Heart right ventricle (tissue), 16 donors: ENCODE results near the gene GFM2. TPM values are rescaled to one million over a fixed set of nuclear protein-coding genes. Genes with fewer than 3 reads are reported as not detected.
"Not testable (repeated sequence)": the region's sequence is repeated elsewhere in the genome, so short reads cannot be mapped to it uniquely, and the experiment has no call there.

Experiments used
- ATAC-seq, 8 donors: fragments of 200-7000 bp; cut with Tn5 transposase; one replicate each; pipeline ENCODE4 v1.9.1; 2020; ENCODE audit warnings: mild to moderate bottlenecking in 8 of 8, moderate library complexity in 8 of 8, moderate number of reproducible peaks in 1 of 8
- DNase-seq, 2 donors: peaks; one replicate each; pipeline ENCODE4 v3.0.0-alpha.2; 2020
- H3K27ac ChIP-seq, 10 donors: fragments of 200-600 bp; sonication (generic) in 2 of 10; one replicate each; pipeline versions ENCODE4 v1.5.0 to v1.8.0; 2020 to 2022; ENCODE audit warnings: mild to moderate bottlenecking in 3 of 10
- H3K27me3 ChIP-seq, 7 donors: fragments of 200-600 bp; one replicate each; pipeline ENCODE4 v1.8.0; 2021 to 2022; ENCODE audit warnings: mild to moderate bottlenecking in 2 of 7
- H3K36me3 ChIP-seq, 9 donors: fragments of 200-600 bp; sonication (generic) in 1 of 9; one replicate each; pipeline versions ENCODE4 v1.5.0 to v1.8.0; 2020 to 2022; ENCODE audit warnings: mild to moderate bottlenecking in 2 of 9
- H3K4me1 ChIP-seq, 9 donors: fragments of 200-600 bp; sonication (generic) in 1 of 9; one replicate each; pipeline versions ENCODE4 v1.5.0 to v1.8.0; 2020 to 2022; ENCODE audit warnings: mild to moderate bottlenecking in 4 of 9
- H3K4me3 ChIP-seq, 10 donors: fragments of 200-600 bp; sonication (generic) in 2 of 10; one replicate each; pipeline versions ENCODE4 v1.5.0 to v1.8.0; 2020 to 2022; ENCODE audit warnings: mild to moderate bottlenecking in 7 of 10, moderate library complexity in 2 of 10
- H3K9me3 ChIP-seq, 11 donors: fragments of 200-600 bp in 10 of 11; sonication (generic) in 2 of 11; one replicate each; pipeline versions ENCODE4 v1.5.0 to v1.8.0; 2013 to 2022; ENCODE audit warnings: mild to moderate bottlenecking in 2 of 11, control low read depth in 1 of 11, moderate library complexity in 1 of 11
- WGBS, 2 donors: extraction: QIAGEN DNeasy Blood & Tissue Kit; methylation state at CpG; one replicate each; pipeline ENCODE4 v1.1.7; 2013; ENCODE audit warnings: inconsistent platforms in 1 of 2; 5-methylcytosine and 5-hydroxymethylcytosine counted together
- intact Hi-C, 10 donors: fragments of 100-400 bp; cut with DNase I; formaldehyde crosslinking; loops; one replicate each; pipeline versions ENCODE4 v1.11.1 to v1.14.2; 2022
- polyA plus RNA-seq, 2 donors: library from polyadenylated mRNA; stranded (reverse); fragments of 200-250 nt; gene quantifications; one replicate each; pipeline ENCODE4 v1.2.3, GENCODE V29; 2013
- total RNA-seq, 10 donors: library from RNA; stranded (reverse); fragmentation: NEBNext Ultra II Directional in 3 of 10; extraction: Animal tissue kit (Norgen Biotek cat#: 25700) in 3 of 10; gene quantifications; one replicate each; pipeline versions ENCODE4 v1.2.1 to v1.2.4, GENCODE V29; 2021 to 2023
- TF ChIP-seq, protein P1 (sequence below), 9 donors: fragments of 200-600 bp; sonication (generic) in 2 of 9; IDR thresholded peaks; one replicate each; pipeline versions ENCODE4 v1.5.0 to v1.8.0; 2021 to 2022; ENCODE audit warnings: antibody characterized with exemption in 9 of 9, mild to moderate bottlenecking in 5 of 9, moderate library complexity in 1 of 9
- donor health status: Arrhythmogenic right ventricular cardiomyopathy.
- donor health status: ischemic (EF 13 %, LVEDD 7.1; RV severe dilation, severe dysfunction).
- donor health status: healthy with polysubstance abuse.
- donor health status: DM: no; HTN: yes; CAD: no.
- donor health status: DM: no; HTN: no; CAD: no.
- donor health status: ischemic (EF 25% LVEDD 6.9; RV normal size, moderate dysfunction).
- donor health status: ischemic (EF 25% LVEDD 5.7; RV mildly dilated, moderate dysfunction).
- donor health status: healthy.
- donor health status: DM: yes; HTN: yes; CAD: no.
- donor health status: Ischemic cardiomyopathy.
- donor health status: ischemic (EF 35%, LVEDD 5.7; RV mildly dilated, moderate dysfunction).
- donor health status: nonischemic (EF 11% LVEDD 7.7; RV severe dilation, severe dysfunction).
- donor health status: DM: yes; HTN: yes; CAD: no.
- donor health status: PGD.
- donor health status: ischemic (EF 29% LVEDD 5.4; RV normal size, mild dysfunction).
- donor health status: nonischemic (EF 23%, LVEDD 6.1; RV moderate dilation, normal function).

GFM2 gene
- total and polyA plus RNA-seq, 12 donors = 21.7 to 62.7 (median 45.8) TPM

DNA sequence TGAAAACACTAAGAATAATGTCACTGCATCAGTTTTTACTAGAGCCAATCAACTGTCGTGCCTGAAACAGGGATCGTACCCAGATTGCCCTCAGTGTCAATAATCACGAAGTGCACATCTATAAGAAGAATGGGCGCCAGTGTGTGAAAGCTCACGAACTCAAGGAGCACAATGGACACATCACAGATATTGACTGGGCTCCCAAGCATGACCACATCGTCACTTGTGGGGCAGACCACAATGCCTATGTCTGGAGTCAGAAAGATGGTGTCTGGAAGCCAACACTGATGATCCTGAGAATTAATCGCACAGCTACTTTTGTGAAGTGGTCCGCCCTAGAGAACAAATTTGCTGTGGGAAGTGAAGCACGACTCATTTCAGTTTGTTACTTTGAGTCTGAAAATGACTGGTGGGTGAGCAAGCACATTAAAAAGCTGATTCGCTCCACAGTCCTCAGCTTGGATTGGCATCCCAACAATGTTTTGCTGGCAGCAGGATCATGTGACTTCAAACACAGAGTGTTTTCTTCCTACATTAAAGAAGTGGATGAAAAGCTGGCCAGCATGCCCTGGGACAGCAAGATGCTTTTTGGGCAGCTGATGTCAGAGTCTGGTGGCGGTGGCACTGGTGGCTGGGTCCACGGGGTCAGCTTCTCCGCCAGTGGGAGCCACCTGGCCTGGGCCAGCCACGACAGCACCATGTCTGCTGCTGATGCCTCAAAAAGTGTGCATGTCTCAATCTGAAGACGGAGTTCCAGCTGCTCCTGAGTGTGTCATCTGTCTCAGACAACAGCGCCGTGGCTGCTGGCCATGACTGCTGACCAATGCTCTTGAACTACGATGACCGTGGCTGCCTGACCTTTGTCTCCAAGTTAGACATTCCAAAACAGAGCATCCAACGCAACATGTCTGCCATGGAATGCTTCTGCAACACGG, 32.3 kb upstream of the GFM2 start:
- Histone ChIP-seq H3K27ac (no peak overlapping the region), H3K9me3 (no peaks in the 10 kb centered on the region), H3K27me3 (no peaks in the 10 kb centered on the region), H3K36me3 (no peaks in the 10 kb centered on the region), H3K4me3 (no peak overlapping the region), H3K4me1 (no peaks in the 10 kb centered on the region)
- TF ChIP-seq, protein P1, sequence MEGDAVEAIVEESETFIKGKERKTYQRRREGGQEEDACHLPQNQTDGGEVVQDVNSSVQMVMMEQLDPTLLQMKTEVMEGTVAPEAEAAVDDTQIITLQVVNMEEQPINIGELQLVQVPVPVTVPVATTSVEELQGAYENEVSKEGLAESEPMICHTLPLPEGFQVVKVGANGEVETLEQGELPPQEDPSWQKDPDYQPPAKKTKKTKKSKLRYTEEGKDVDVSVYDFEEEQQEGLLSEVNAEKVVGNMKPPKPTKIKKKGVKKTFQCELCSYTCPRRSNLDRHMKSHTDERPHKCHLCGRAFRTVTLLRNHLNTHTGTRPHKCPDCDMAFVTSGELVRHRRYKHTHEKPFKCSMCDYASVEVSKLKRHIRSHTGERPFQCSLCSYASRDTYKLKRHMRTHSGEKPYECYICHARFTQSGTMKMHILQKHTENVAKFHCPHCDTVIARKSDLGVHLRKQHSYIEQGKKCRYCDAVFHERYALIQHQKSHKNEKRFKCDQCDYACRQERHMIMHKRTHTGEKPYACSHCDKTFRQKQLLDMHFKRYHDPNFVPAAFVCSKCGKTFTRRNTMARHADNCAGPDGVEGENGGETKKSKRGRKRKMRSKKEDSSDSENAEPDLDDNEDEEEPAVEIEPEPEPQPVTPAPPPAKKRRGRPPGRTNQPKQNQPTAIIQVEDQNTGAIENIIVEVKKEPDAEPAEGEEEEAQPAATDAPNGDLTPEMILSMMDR (IDR thresholded peaks at IDR 0.05) = no peak
- DNase-seq = no peak
- 85 to 88% methylated on average over 21 of the region's 21 CpGs for WGBS, 2 donors
- intact Hi-C loops = no loop called here
- ATAC-seq = no peak

DNA sequence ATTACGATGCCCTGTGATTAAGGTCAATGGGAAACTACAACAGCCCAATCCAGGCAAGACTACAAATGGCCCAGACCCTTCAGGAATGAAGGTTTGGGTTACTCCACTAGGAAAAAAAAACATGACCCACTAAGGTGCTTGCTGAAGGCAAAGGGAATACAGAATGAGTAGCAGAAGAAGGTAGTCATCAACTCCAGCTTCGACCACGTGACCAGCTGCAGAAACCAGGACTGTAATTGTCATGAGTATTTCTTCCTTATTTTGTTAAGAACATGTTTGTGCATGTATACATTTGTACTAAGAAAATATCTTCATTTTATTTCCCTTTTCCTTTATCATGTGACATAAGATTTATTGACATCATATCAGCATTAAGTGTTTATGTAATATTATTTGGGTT, 24.8 kb upstream of the GFM2 start:
- intact Hi-C loops = not testable (repeated sequence)

DNA sequence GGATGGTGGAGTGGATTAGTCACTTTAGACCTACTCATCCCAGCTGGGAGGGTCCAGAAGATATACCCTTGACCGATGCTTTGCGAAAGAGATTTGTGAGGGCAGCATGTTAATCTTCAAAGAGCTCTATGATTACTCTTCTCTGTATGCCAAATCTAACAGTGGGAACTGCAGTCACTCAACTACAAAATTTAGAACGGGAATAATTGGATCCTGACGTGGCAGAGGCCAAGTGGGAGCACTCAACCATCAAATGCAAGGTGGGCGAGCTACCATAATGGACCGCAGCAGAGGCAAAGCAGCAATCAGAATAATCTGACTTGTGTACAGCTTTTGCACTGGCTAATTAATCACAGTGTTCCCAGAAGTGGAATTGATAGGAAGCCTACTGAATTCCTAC, 20.5 kb upstream of the GFM2 start:
- Histone ChIP-seq H3K36me3 (no peaks in the 10 kb centered on the region), H3K27ac (no peak overlapping the region), H3K9me3 (peaks cover 0 to 5% (median 0%) of the 10 kb centered on the region in 11 donors), H3K4me1 (no peaks in the 10 kb centered on the region), H3K4me3 (no peak overlapping the region), H3K27me3 (no peaks in the 10 kb centered on the region)
- intact Hi-C loops = no loop called here
- no peak for ATAC-seq
- no peak for DNase-seq
- TF ChIP-seq, protein P1 (IDR thresholded peaks at IDR 0.05) = no peak
- WGBS, 2 donors = 90 to 94% methylated on average over 6 of the region's 6 CpGs

More for the DNA sequence above, 24.8 kb upstream of the GFM2 start:
- not testable (repeated sequence) for ATAC-seq, H3K27ac ChIP-seq, H3K27me3 ChIP-seq, H3K4me1 ChIP-seq, DNase-seq, H3K9me3 ChIP-seq, H3K4me3 ChIP-seq, H3K36me3 ChIP-seq
- WGBS, 2 donors = 91 to 92% methylated on average over 3 of the region's 3 CpGs

DNA sequence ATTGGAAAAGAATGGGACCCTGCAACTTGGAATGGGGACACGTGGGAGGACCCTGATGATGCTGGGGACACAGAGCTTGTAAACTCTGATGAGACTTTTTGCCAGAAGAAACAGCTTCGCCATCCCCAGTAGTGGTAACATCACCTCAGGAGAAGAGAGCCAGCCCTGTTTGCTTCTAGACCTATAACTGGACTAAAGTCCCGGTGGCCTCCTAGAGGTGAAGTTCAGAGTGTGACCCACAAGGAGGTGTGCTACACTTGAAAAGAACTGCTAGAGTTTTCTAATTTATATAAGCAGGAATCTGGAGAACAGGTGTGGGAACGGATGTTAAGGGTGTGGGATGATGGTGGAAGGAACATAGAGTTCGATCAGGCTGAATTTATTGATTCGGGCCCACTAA, 19.9 kb upstream of the GFM2 start:
- 90% methylated on average over 6 of the region's 6 CpGs for WGBS, 2 donors
- Histone ChIP-seq H3K36me3 (no peaks in the 10 kb centered on the region), H3K9me3 (peaks cover 0 to 2% (median 0%) of the 10 kb centered on the region in 11 donors), H3K27me3 (no peaks in the 10 kb centered on the region), H3K4me3 (no peak overlapping the region), H3K4me1 (no peaks in the 10 kb centered on the region), H3K27ac (no peak overlapping the region)
- DNase-seq = no peak
- TF ChIP-seq, protein P1 (IDR thresholded peaks at IDR 0.05) = no peak
- ATAC-seq = no peak
- intact Hi-C loops = no loop called here

DNA sequence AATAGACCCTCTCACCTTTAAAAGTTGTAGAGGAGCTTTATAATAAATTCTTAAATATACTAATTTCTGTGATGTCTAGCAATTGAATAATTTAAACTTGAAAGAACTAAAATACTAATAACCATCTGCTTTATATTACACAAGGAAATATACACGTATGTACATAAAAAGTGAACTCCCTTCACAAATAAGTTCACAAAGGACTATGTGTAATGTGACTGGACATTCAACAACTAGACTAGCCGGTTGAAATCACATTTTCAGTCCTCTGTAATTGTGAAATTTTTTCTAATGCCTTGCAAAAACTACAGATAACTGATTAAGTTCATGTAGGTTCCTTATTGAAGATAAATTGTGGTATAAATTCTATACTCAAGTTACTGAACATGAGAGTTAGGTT, 11.7 kb upstream of the GFM2 start:
- H3K9me3 ChIP-seq = no peaks in the 10 kb centered on the region
- TF ChIP-seq, protein P1 (IDR thresholded peaks at IDR 0.05) = no peak
- no peaks in the 10 kb centered on the region for H3K4me1 ChIP-seq
- no peak for DNase-seq
- peaks cover 0 to 63% (median 17%) of the 10 kb centered on the region in 9 donors for H3K36me3 ChIP-seq
- 88 to 90% methylated on average over 2 of the region's 2 CpGs for WGBS, 2 donors
- no peaks in the 10 kb centered on the region for H3K27me3 ChIP-seq
- H3K27ac ChIP-seq = no peak overlapping the region
- no peak for ATAC-seq
- H3K4me3 ChIP-seq = no peak overlapping the region
- intact Hi-C loops = loop anchor here in 2 of 10 donors (10.0 kb wide), 2 partner anchors 136 to 606 kb away; no protein-coding TSS in a partner anchor
